ENCODE results near the gene MLLT3.

- no peak for TF ChIP-seq CTCF (conservative IDR thresholded peaks at IDR 0.05; ENCODE audit: low read depth, low read length)
- no peak for TF ChIP-seq EZH2 (IDR thresholded peaks at IDR 0.05; ENCODE audit: borderline replicate concordance, low read depth, low read length, poor library complexity, severe bottlenecking)
Measured at GRCh38 chr9:20662156-20662555, 39.9 kb upstream of the MLLT3 start.
